ENCODE measurements around the gene SAFB2.
A peak's percentile ranks its signal among the peaks of the same experiment; 100 is the strongest.

SAFB2 gene

GRCh38 chr19:5579697-5580096 is 42.9 kb downstream of the SAFB2 start:
- DNase-seq (ENCODE audit: low spot score), result no peak

GRCh38 chr19:5579286-5579685 is 43.3 kb downstream of the SAFB2 start:
- no peak for DNase-seq (ENCODE audit: low spot score)

- DNase-seq (ENCODE audit: low spot score), result peak; percentile 83
Measured at GRCh38 chr19:5578097-5578846, 44.3 kb downstream of the SAFB2 start.

- no peak for DNase-seq (ENCODE audit: low spot score)
Measured at GRCh38 chr19:5575590-5575989, 47.0 kb downstream of the SAFB2 start.

- no peak for DNase-seq (ENCODE audit: low spot score)
Measured at GRCh38 chr19:5572556-5573286, 49.9 kb downstream of the SAFB2 start.

GRCh38 chr19:5571777-5572176 is 50.8 kb downstream of the SAFB2 start:
- no peak for DNase-seq (ENCODE audit: low spot score)

GRCh38 chr19:5567970-5568407 is 54.6 kb downstream of the SAFB2 start:
- no peak for DNase-seq (ENCODE audit: low spot score)

GRCh38 chr19:5567360-5567969 is 55.1 kb downstream of the SAFB2 start, which contains the start of gene TINCR:
Gene TINCR, minus strand, starts transcription at chr19:5567953.
- no peak for DNase-seq (ENCODE audit: low spot score)

- DNase-seq (ENCODE audit: low spot score), result no peak
Measured at GRCh38 chr19:5564930-5565329, 57.6 kb downstream of the SAFB2 start.

- no peak for DNase-seq (ENCODE audit: low spot score)
Measured at GRCh38 chr19:5563935-5564612, 58.5 kb downstream of the SAFB2 start.

GRCh38 chr19:5563008-5563431 is 59.6 kb downstream of the SAFB2 start:
- DNase-seq (ENCODE audit: low spot score), result no peak

- no peak for DNase-seq (ENCODE audit: low spot score)
Measured at GRCh38 chr19:5562280-5562679, 60.3 kb downstream of the SAFB2 start.

GRCh38 chr19:5561559-5561958 is 61.0 kb downstream of the SAFB2 start:
- DNase-seq (ENCODE audit: low spot score), result no peak

GRCh38 chr19:5560156-5560555 is 62.4 kb downstream of the SAFB2 start:
- DNase-seq (ENCODE audit: low spot score), result no peak

GRCh38 chr19:5559804-5560133 is 62.8 kb downstream of the SAFB2 start:
- DNase-seq (ENCODE audit: low spot score), result no peak

- no peak for DNase-seq (ENCODE audit: low spot score)
Measured at GRCh38 chr19:5558101-5558621, 64.4 kb downstream of the SAFB2 start.

- DNase-seq (ENCODE audit: low spot score), result no peak
Measured at GRCh38 chr19:5557691-5558090, 64.9 kb downstream of the SAFB2 start.

GRCh38 chr19:5554828-5555227 is 67.7 kb downstream of the SAFB2 start:
- no peak for DNase-seq (ENCODE audit: low spot score)

GRCh38 chr19:5553892-5554291 is 68.7 kb downstream of the SAFB2 start:
- DNase-seq (ENCODE audit: low spot score), result no peak

GRCh38 chr19:5547881-5548280 is 74.7 kb downstream of the SAFB2 start:
- no peak for DNase-seq (ENCODE audit: low spot score)

- no peak for DNase-seq (ENCODE audit: low spot score)
Measured at GRCh38 chr19:5545984-5546383, 76.6 kb downstream of the SAFB2 start.

GRCh38 chr19:5545051-5545450 is 77.5 kb downstream of the SAFB2 start:
- no peak for DNase-seq (ENCODE audit: low spot score)

Measured in left forelimb (tissue), 1 donor.